Erythroblast (primary cell): ENCODE results near the gene PTGIS.

Source experiments
- GATA1 ChIP-seq: IDR thresholded peaks from 2 replicates; pipeline ENCODE4 v1.6.1; 2011; ENCODE audit warnings: low read depth, mild to moderate bottlenecking, control low read depth, low read length, moderate library complexity
- POLR2A ChIP-seq: IDR thresholded peaks from 2 replicates; pipeline ENCODE4 v1.6.1; 2011; ENCODE audit warnings: mild to moderate bottlenecking, low read length

DNA sequence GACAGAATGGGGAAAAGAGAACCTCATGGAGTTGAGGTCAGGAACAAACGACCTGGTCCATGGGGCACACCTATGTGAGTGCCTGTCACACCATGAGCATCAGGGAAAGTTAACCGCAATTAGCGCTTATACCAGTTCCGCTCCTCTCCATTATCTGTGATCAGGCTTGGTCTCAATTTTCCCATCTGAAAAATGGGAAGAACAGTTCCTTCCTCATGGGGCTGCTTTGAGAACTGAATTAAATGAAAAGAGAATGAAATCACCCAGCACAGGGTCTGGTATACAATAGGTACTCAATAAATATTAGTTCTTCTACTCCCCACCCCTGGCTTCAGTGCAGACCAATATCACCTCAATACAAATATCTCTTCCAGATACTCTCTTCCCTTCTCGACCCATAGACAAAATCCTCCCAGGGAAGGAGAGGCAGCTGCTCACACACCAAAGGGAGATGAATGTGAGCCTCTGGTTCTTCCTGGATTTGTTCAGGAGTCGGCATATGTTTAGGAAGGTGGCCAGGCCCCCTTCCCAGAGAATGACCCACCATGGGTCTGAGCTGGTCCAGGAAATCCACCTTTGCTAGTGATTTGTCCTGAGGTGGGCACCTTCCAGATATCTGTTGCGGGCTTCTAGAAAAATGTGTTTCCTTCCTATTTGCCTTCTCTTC is 2.4 kb upstream of the PTGIS start:
- TF ChIP-seq POLR2A (no peak), GATA1 (no peak)
